IMR-90 (cell line): ENCODE results near the gene SRPK1. TPM values are rescaled to one million over a fixed set of nuclear protein-coding genes. Genes with fewer than 3 reads are reported as not detected.

ENCODE experiments used
- ATAC-seq: fragments of 200-7000 bp; cut with Tn5 transposase; 2 replicates; pipeline ENCODE4 v1.9.1; 2020; ENCODE audit warnings: low read depth, mild to moderate bottlenecking, moderate library complexity
- BruUV-seq: library from RNA; stranded (reverse); fragments of 400-500 nt; replicated peaks from 2 replicates; lab custom pipeline; 2021; lab: Mats Ljungman, UMichigan
- CTCF ChIA-PET: fragments of 300-600 bp; formaldehyde crosslinking; extraction: SDS; loops from one replicate; lab custom pipeline; 2021; ENCODE audit warnings: antibody characterized with exemption; lab: Yijun Ruan, JAX
- POLR2A ChIA-PET: fragments of 300-600 bp; sonication (Branson Sonifier 250); formaldehyde crosslinking; loops from one replicate; lab custom pipeline; 2022; ENCODE audit warnings: antibody characterized with exemption; ENCODE audit not compliant: unreplicated experiment; lab: Charles Lee
- DNase-seq: peaks from one replicate; pipeline ENCODE4 v3.0.0; 2013
- H2AFZ ChIP-seq: replicated peaks from 2 replicates; pipeline ENCODE3; 2013; ENCODE audit warnings: low read length, mild to moderate bottlenecking; ENCODE audit not compliant: poor library complexity
- H2AK5ac ChIP-seq: 2 replicates; pipeline ENCODE4 v1.6.1; 2013; ENCODE audit warnings: low read depth, low read length, inconsistent platforms
- H2AK9ac ChIP-seq: replicated peaks from 2 replicates; pipeline ENCODE3; 2013; ENCODE audit warnings: mild to moderate bottlenecking, low read depth, low read length, moderate library complexity; ENCODE audit not compliant: poor library complexity
- H2BK120ac ChIP-seq: 2 replicates; pipeline ENCODE4 v1.6.1; 2013; ENCODE audit warnings: low read depth, low read length, inconsistent platforms
- H2BK15ac ChIP-seq: 3 replicates; pipeline ENCODE4 v1.6.1; 2013; ENCODE audit warnings: low read depth, low read length, inconsistent platforms
- H2BK20ac ChIP-seq: 2 replicates; pipeline ENCODE4 v1.6.1; 2013; ENCODE audit warnings: low read depth, mild to moderate bottlenecking, inconsistent platforms, low read length, moderate library complexity
- H2BK5ac ChIP-seq: 2 replicates; pipeline ENCODE4 v1.6.1; 2013; ENCODE audit warnings: mild to moderate bottlenecking, low read depth, low read length, inconsistent platforms; ENCODE audit not compliant: poor library complexity, severe bottlenecking
- H3K14ac ChIP-seq: replicated peaks from 2 replicates; pipeline ENCODE4 v1.6.1; 2013; ENCODE audit warnings: low read depth, low read length, inconsistent platforms
- H3K18ac ChIP-seq: 2 replicates; pipeline ENCODE4 v1.6.1; 2013; ENCODE audit warnings: low read depth, low read length, control low read depth
- H3K23ac ChIP-seq: 2 replicates; pipeline ENCODE4 v1.6.1; 2013; ENCODE audit warnings: low read depth, low read length, inconsistent platforms
- H3K27ac ChIP-seq: 2 replicates; pipeline ENCODE4 v1.5.1; 2013; ENCODE audit warnings: mild to moderate bottlenecking, control low read depth, low read length; ENCODE audit not compliant: insufficient read depth
- H3K27me3 ChIP-seq: 2 replicates; pipeline ENCODE4 v1.6.1; 2013; ENCODE audit warnings: low read length; ENCODE audit not compliant: control insufficient read depth, insufficient read depth
- H3K36me3 ChIP-seq: 2 replicates; pipeline ENCODE4 v1.6.1; 2013; ENCODE audit warnings: low read length, mixed read lengths; ENCODE audit not compliant: control insufficient read depth, insufficient read depth
- H3K4ac ChIP-seq: 2 replicates; pipeline ENCODE4 v1.6.1; 2013; ENCODE audit warnings: low read depth, low read length, inconsistent platforms
- H3K4me1 ChIP-seq: 2 replicates; pipeline ENCODE4 v1.6.1; 2013; ENCODE audit warnings: low read length, mixed read lengths; ENCODE audit not compliant: control insufficient read depth, insufficient read depth
- H3K4me2 ChIP-seq: 2 replicates; pipeline ENCODE4 v1.6.1; 2013; ENCODE audit warnings: low read depth, mild to moderate bottlenecking, control low read depth, low read length, moderate library complexity
- H3K4me3 ChIP-seq: 2 replicates; pipeline ENCODE4 v1.5.1; 2013; ENCODE audit warnings: low read depth, mild to moderate bottlenecking, control low read depth, low read length, moderate library complexity; ENCODE audit not compliant: insufficient read depth
- H3K56ac ChIP-seq: 2 replicates; pipeline ENCODE4 v1.6.1; 2013; ENCODE audit warnings: low read length, inconsistent platforms; ENCODE audit not compliant: insufficient read depth; ENCODE audit errors: extremely low read depth
- H3K79me1 ChIP-seq, 2 experiments: 2 replicates each; pipeline ENCODE4 v1.6.1; 2013; ENCODE audit warnings: low read length in 2 of 2, inconsistent platforms in 1 of 2, low read depth in 1 of 2
- H3K9ac ChIP-seq: 2 replicates; pipeline ENCODE4 v1.6.1; 2013; ENCODE audit warnings: low read depth, low read length, control low read depth
- H3K9me1 ChIP-seq: 2 replicates; pipeline ENCODE4 v1.6.1; 2013; ENCODE audit warnings: low read length, inconsistent platforms; ENCODE audit not compliant: insufficient read depth
- H3K9me3 ChIP-seq: 2 replicates; pipeline ENCODE4 v1.6.1; 2013; ENCODE audit warnings: low read length; ENCODE audit not compliant: control insufficient read depth, insufficient read depth
- H4K20me1 ChIP-seq: 2 replicates; pipeline ENCODE4 v1.6.1; 2013; ENCODE audit warnings: low read length, inconsistent platforms; ENCODE audit not compliant: insufficient read depth
- H4K5ac ChIP-seq: 2 replicates; pipeline ENCODE4 v1.6.1; 2013; ENCODE audit warnings: mild to moderate bottlenecking, low read depth, low read length, control low read depth
- H4K8ac ChIP-seq, 2 experiments: 2 replicates each; pipeline ENCODE4 v1.6.1; 2013; ENCODE audit warnings: low read depth in 2 of 2, low read length in 2 of 2, control low read depth in 1 of 2, inconsistent platforms in 1 of 2
- H4K91ac ChIP-seq: 2 replicates; pipeline ENCODE4 v1.6.1; 2013; ENCODE audit warnings: low read depth, low read length, inconsistent platforms; ENCODE audit not compliant: insufficient read depth
- BHLHE40 ChIP-seq: fragments of 150-350 bp; IDR thresholded peaks from 2 replicates; pipeline ENCODE4 v1.6.1; 2016; ENCODE audit warnings: mild to moderate bottlenecking, low read depth, low read length
- CEBPB ChIP-seq: IDR thresholded peaks from 2 replicates; pipeline ENCODE4 v1.6.1; 2012; ENCODE audit warnings: low read depth, low read length, improper control_type of control experiment
- CHD1 ChIP-seq: IDR thresholded peaks from 2 replicates; pipeline ENCODE4 v1.6.1; 2012; ENCODE audit warnings: low read depth, low read length, improper control_type of control experiment
- CTCF ChIP-seq: conservative IDR thresholded peaks from 2 replicates; pipeline ENCODE4 v1.5.1; 2012; ENCODE audit warnings: mild to moderate bottlenecking, low read depth, low read length, improper control_type of control experiment
- ELK1 ChIP-seq: fragments of 150-350 bp; IDR thresholded peaks from 2 replicates; pipeline ENCODE4 v1.6.1; 2016; ENCODE audit warnings: low read depth, mild to moderate bottlenecking, low read length, moderate library complexity, borderline replicate concordance
- FOS ChIP-seq: fragments of 150-350 bp; IDR thresholded peaks from 2 replicates; pipeline ENCODE4 v1.6.1; 2016; ENCODE audit warnings: low read depth, low read length
- MAFK ChIP-seq: IDR thresholded peaks from 2 replicates; pipeline ENCODE4 v1.6.1; 2012; ENCODE audit warnings: low read depth, low read length, improper control_type of control experiment
- MAZ ChIP-seq: IDR thresholded peaks from 2 replicates; pipeline ENCODE4 v1.6.1; 2012; ENCODE audit warnings: low read depth, mild to moderate bottlenecking, low read length, improper control_type of control experiment, moderate library complexity, borderline replicate concordance
- MXI1 ChIP-seq: IDR thresholded peaks from 2 replicates; pipeline ENCODE4 v1.6.1; 2012; ENCODE audit warnings: low read depth, mild to moderate bottlenecking, low read length, moderate library complexity, borderline replicate concordance
- NFE2L2 ChIP-seq: fragments of 150-350 bp; IDR thresholded peaks from 2 replicates; pipeline ENCODE4 v1.6.1; 2016; ENCODE audit warnings: low read depth, mild to moderate bottlenecking, low read length
- POLR2A ChIP-seq: IDR thresholded peaks from 2 replicates; pipeline ENCODE4 v1.6.1; 2012; ENCODE audit warnings: mild to moderate bottlenecking, low read depth, low read length
- RAD21 ChIP-seq: IDR thresholded peaks from 2 replicates; pipeline ENCODE4 v1.6.1; 2012; ENCODE audit warnings: low read length, improper control_type of control experiment
- RCOR1 ChIP-seq: IDR thresholded peaks from 2 replicates; pipeline ENCODE4 v1.6.1; 2012; ENCODE audit warnings: mild to moderate bottlenecking, low read length, improper control_type of control experiment; ENCODE audit not compliant: insufficient replicate concordance
- RFX5 ChIP-seq: IDR thresholded peaks from 2 replicates; pipeline ENCODE4 v1.8.0; 2012; ENCODE audit warnings: low read depth, mild to moderate bottlenecking, low read length, moderate library complexity
- SMC3 ChIP-seq: fragments of 150-350 bp; IDR thresholded peaks from 2 replicates; pipeline ENCODE4 v1.6.1; 2016; ENCODE audit warnings: low read depth, mild to moderate bottlenecking, antibody characterized with exemption, low read length, moderate library complexity
- USF2 ChIP-seq: fragments of 150-350 bp; IDR thresholded peaks from 2 replicates; pipeline ENCODE4 v1.6.1; 2017; ENCODE audit warnings: mild to moderate bottlenecking, antibody characterized with exemption, low read length, low read depth
- WGBS, 2 experiments: methylation state at CpG; one replicate each; pipeline versions ENCODE4 v1.1.5 to v1.1.7; 2013; ENCODE audit warnings: missing lambda C conversion rate in 2 of 2; ENCODE audit not compliant: insufficient read length in 1 of 2; ENCODE audit errors: extremely low coverage in 2 of 2; 5-methylcytosine and 5-hydroxymethylcytosine counted together
- dilution Hi-C: fragments of 300-500 bp; cut with HindIII; formaldehyde crosslinking; loops from one replicate; pipeline ENCODE4 v1.14.3; 2018; ENCODE audit warnings: low sequenced_read_pairs; ENCODE audit not compliant: unreplicated experiment
- in situ Hi-C: fragments of 300-500 bp; cut with MboI; formaldehyde crosslinking; loops from 3 replicates; pipeline ENCODE4 v1.14.3; 2019; ENCODE audit warnings: low sequenced_read_pairs, inconsistent platforms, mixed read lengths
- intact Hi-C: fragments of 100-400 bp; cut with micrococcal nuclease; formaldehyde crosslinking; loops from 2 replicates; pipeline ENCODE4 v1.10.0; 2022
- polyA plus RNA-seq, 3 experiments: library from polyadenylated mRNA; depleted of rRNA; stranded (reverse); fragments of >200 nt; gene quantifications; 2 replicates each; pipeline ENCODE4 v1.2.3, GENCODE V29; 2012; ENCODE audit warnings: low replicate concordance in 1 of 3
- total RNA-seq: library from RNA; depleted of rRNA; stranded (reverse); fragments of >200 nt; gene quantifications from 2 replicates; pipeline ENCODE4 v1.2.3, GENCODE V29; 2012

SRPK1 gene
- total and polyA plus RNA-seq, 2 of the 4 experiments (the other 2 are of a cell fraction): 22.5 to 44.6 TPM

- WGBS, 2 experiments: no CpG with 5 or more reads among the region's 5 CpGs
- no peaks in the 10 kb centered on the region for H4K20me1 ChIP-seq
- H2BK15ac ChIP-seq: no peak overlapping the region
- H3K4me3 ChIP-seq: no peak overlapping the region
- TF ChIP-seq MAZ (no peak), RAD21 (no peak), CTCF (no peak), POLR2A (no peak), MXI1 (no peak), ELK1 (no peak), USF2 (no peak), MAFK (no peak), CHD1 (no peak), BHLHE40 (no peak), NFE2L2 (no peak), RFX5 (no peak), RCOR1 (no peak), FOS (no peak), SMC3 (no peak), CEBPB (no peak)
- no peak overlapping the region for H4K8ac ChIP-seq
- ChIA-PET CTCF (no interaction called here), POLR2A (no interaction called here)
- H3K27ac ChIP-seq: no peak overlapping the region
- H3K56ac ChIP-seq: no peak overlapping the region
- no peak for DNase-seq
- no peak overlapping the region for H2AK9ac ChIP-seq
- no peak overlapping the region for H3K23ac ChIP-seq
- H3K4me2 ChIP-seq: no peak overlapping the region
- no peak overlapping the region for H2AK5ac ChIP-seq
- no peaks in the 10 kb centered on the region for H3K9me3 ChIP-seq
- H3K79me1 ChIP-seq: no peaks in the 10 kb centered on the region
- in situ Hi-C loops: no loop called here
- H3K36me3 ChIP-seq: no peaks in the 10 kb centered on the region
- no peak overlapping the region for H3K4ac ChIP-seq
- dilution Hi-C loops: no loop called here
- H3K14ac ChIP-seq: no peak overlapping the region
- H2AFZ ChIP-seq: no peak overlapping the region
- no peak overlapping the region for H4K5ac ChIP-seq
- H3K18ac ChIP-seq: no peak overlapping the region
- no peaks in the 10 kb centered on the region for H3K9me1 ChIP-seq
- no peaks in the 10 kb centered on the region; the same call in none of the 2 replicates for H3K27me3 ChIP-seq
- no peaks in the 10 kb centered on the region; the same call in 1 of the 2 replicates for H3K4me1 ChIP-seq
- H2BK20ac ChIP-seq: no peak overlapping the region
- ATAC-seq: no peak
- intact Hi-C loops: no loop called here
- H4K91ac ChIP-seq: no peak overlapping the region
- no peak overlapping the region for H3K9ac ChIP-seq
- no peak overlapping the region for H2BK5ac ChIP-seq
- no peak overlapping the region for H2BK120ac ChIP-seq
- BruUV-seq: no TSS peak
Observed at GRCh38 chr6:35829306-35829705, 91.6 kb downstream of the SRPK1 start.
